Activated T-cell treated with anti-CD3 and anti-CD28 coated beads for 1 hour (primary cell): Measurements from ENCODE around the gene C1QTNF9.
"Not testable (repeated sequence)": the region's sequence is repeated elsewhere in the genome, so short reads cannot be mapped to it uniquely, and the experiment has no call there.

Source experiments
- DNase-seq: peaks from one replicate; pipeline ENCODE4 v3.0.0-alpha.2; 2020; ENCODE audit warnings: low read depth

The C1QTNF9 gene

GRCh38 chr13:24282256-24282655, 27.1 kb upstream of the C1QTNF9 start:
- no peak for DNase-seq

GRCh38 chr13:24284889-24285565, 24.4 kb upstream of the C1QTNF9 start:
- no peak for DNase-seq

DNA sequence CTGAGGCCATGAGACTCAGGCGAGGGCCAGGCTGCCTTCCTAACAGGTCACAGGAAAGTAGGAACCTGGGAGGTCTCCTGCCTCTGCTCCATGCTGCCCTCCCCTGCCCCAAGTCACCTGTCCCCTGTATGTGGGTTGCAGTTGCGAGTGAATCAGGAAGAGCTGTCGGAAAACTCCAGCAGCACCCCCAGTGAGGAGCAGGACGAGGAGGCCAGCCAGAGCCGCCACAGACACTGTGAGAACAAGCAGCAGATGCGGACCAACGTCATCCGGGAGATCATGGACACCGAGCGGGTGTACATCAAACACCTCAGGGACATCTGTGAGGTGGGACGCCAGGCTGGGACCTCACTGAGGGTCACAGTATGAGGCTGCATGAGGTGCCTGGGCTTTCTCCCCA, 22.8 kb upstream of the C1QTNF9 start:
- DNase-seq = no peak

- DNase-seq = no peak
Observed at GRCh38 chr13:24287748-24288287, 21.6 kb upstream of the C1QTNF9 start.

- no peak for DNase-seq
Observed at GRCh38 chr13:24288870-24289269, 20.5 kb upstream of the C1QTNF9 start.

DNA sequence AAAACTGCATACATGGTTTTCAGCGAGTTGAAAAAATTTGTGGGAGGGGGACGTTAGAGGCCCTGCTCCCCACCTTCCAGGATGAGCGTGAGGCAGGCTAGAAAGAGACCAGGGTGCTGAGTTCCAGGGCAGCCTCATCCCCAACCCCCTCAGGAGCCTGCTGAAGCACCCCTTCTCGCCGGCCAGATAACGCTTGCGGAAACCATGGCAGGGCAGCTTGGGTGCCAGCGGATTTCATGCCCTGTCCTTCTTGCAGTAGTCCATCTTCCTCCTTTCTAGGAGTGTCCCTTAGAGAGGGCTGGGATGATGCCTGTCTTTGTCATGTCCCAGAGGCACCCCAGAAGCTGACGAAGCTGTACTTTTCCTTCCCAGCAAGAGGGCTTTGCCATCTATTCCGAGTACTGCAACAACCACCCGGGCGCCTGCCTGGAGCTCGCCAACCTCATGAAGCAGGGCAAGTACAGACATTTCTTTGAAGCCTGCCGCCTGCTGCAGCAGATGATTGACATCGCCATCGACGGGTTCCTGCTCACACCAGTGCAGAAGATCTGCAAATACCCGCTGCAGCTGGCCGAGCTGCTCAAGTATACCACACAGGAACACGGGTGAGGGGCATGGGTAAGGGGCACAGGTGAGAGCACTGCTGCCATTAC, 19.0 kb upstream of the C1QTNF9 start:
- no peak for DNase-seq

DNA sequence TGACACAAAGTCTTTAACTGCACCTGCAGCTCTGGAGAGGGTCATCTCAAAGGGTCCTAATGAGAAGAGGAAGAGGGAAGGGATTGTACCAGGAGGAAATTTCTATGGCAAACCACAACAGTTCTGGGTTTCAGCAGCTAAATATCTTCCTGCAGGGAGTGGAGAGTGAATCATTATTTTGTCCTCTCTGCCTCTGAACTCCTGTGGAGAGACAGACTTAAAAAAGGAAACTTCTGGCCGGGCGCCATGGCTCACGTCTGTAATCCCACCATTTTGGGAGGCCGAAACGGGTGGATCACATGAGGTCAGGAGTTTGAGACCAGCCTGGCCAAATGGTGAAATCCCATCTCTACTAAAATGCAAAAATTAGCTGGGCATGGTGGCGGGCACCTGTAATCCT, 16.9 kb upstream of the C1QTNF9 start:
- no peak for DNase-seq

DNA sequence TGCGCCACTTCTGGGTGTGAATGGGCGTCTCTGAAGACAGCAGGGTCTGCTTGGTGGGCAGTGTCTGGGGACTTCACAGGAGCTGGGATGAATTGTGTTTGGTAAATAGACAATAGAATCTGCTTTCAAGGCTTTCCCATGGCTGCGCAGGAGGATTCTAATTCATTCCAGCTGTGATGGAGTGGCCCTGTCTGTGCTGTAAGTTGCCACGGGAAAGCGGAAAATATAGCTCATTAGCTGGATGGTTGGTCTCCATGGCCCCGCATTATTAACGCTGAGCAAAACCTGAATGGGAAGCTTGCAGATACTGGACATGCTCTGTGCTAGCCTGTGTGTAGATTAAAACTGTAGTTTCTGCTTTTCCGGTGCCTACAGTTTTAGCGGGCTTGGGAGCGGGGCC, 15.6 kb upstream of the C1QTNF9 start:
- no peak for DNase-seq

DNA sequence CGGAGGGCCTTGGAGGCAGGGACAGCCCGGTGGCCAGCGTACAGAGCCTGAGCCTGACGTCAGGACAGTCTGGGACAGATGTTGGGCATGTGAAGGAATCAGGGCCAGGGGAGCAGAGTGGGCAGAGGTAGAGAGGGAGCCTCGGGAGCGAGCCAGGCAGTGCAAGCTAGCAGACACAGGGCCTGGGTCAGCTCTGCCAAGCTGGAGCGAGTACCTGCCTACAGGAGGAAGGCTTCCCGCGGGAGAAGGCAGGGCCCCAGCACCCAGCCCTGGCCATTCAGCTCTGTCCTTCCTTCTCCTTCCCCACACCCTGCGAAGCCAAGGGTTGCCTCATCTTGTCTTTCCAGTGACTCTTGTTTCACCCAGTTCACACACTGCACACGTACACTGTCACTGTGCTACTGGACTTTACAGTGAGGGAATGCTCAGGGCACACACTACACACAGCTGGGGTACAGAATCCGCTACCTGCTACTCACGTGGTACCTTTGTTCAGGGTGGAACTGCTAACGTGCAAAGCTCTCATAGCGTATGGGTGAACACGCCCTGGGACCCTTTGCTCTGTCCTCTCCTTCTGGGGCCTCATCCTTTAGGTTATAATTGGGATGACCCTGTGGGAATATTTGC, 9.8 kb upstream of the C1QTNF9 start:
- DNase-seq = no peak

DNA sequence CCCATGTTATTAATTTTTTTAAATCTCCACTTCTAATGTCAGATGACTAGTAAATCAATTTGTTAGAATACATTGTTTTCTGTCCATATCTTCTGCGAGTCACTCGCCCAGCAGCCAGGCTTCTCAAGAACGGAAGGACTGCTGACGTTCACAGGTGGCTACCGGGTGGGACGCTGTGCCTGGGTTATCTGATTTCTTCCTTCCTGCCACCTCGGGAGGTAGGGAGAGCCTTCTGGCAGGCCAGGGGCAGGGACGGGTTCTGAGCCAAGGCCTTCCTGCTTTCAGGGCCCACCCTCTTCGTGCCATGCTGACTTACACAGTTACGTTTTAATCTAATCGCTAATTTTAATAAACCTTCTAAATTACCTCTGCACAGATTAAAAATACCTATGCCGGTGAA, 7.9 kb upstream of the C1QTNF9 start:
- DNase-seq = no peak

- DNase-seq = no peak
Observed at GRCh38 chr13:24301911-24302310, 7.5 kb upstream of the C1QTNF9 start.

DNA sequence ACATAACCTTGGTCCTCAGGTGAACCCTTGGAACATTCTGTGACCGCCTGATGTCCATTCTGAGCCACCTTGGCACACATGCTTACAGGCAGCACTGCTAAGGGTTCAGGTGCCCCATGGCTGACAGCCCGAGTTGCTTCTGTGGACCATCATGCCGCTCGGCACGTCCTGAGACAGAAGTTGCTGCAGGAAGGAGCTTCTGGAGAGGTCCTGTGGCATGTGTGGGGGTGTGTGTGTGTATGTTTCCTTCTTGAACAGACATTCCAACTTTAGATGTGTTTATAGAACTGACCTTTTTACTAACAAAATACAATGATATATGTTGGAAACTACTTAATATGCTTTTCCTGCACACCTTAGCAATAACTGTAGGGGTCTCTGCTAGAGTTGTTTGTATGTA, 4.8 kb upstream of the C1QTNF9 start:
- no peak for DNase-seq

DNA sequence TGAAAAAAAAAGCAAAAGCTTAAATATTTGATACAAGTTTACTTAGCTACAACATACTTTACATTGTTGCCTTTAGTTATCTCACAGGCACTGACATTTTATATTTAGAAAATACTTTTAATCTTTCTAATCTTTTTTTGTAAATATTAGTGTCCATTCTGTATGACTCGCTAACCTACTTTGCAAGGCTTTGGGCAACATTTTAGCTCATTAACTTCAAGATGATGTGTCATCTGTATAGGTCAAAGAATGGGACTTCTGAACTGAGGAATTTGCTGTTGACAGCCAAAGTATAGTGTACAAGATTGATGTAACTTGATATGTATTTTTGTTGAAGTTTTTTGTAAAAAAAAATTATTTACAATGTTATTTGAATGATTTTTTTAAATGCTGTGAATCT, 2.7 kb upstream of the C1QTNF9 start:
- DNase-seq = no peak

- DNase-seq = no peak
Observed at GRCh38 chr13:24307211-24308067, 1.9 kb upstream of the C1QTNF9 start.

- no peak for DNase-seq
Observed at GRCh38 chr13:24308068-24308445, 1.3 kb upstream of the C1QTNF9 start.

GRCh38 chr13:24308488-24309020, 826 bp upstream of the C1QTNF9 start:
- DNase-seq = no peak

DNA sequence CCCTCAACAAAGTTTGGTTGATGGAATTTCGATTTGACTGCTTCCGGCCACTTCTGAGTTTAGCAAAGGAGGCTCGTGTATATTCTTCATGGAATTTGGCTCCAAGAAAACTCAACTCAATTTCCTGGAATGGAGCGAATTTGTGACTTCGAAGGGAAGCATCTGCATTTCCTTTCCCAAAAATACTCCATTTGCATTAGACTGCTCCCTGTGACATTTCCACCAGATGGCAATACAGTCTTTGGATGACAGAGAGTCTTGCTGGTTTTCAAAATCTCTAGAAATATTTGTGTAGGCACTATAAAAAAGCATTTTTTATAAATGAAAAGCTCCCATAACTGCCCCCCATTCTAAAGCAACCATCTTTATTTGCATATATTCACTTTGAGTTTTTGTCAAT, 4.1 kb downstream of the C1QTNF9 start:
- no peak for DNase-seq

GRCh38 chr13:24317835-24318234, 8.5 kb downstream of the C1QTNF9 start:
- not testable (repeated sequence) for DNase-seq

DNA sequence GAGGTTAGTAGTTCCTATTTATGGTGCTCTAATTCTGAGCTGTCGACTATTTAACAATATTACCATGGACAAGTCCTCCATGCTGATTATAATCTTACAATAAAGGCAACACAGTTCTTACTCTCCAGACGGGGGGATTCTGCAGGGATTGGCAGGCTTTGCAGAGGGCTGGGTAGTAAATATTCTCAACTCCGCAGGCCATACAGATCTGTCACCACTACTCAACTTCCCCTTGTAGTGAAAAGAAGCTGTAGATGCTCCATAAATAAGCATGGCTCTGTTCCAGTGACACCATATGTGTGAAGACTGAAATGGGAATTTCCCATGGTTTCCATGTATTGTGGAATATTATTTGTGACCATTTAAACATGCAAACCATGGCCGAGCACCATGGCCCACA, 9.5 kb downstream of the C1QTNF9 start:
- not testable (repeated sequence) for DNase-seq

DNA sequence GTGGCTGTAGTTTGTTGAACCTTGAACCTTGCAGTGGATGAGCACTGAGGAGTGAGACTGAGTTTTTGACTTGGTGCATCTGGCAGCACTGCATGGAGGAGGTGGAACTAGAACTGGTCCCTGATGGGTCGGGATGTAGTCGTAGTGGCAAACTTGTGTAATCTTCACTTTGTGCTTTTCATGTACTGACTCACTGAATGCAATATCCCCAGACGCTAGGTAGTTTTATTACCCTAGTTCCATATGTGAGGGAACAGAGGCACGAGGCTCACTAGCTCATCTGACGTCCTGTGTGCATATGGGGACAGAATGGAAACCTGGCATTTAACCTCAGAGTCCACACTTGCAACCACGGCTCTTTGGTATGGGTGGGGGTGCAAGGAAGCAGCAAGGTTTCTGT, 10.3 kb downstream of the C1QTNF9 start:
- DNase-seq = not testable (repeated sequence)

DNA sequence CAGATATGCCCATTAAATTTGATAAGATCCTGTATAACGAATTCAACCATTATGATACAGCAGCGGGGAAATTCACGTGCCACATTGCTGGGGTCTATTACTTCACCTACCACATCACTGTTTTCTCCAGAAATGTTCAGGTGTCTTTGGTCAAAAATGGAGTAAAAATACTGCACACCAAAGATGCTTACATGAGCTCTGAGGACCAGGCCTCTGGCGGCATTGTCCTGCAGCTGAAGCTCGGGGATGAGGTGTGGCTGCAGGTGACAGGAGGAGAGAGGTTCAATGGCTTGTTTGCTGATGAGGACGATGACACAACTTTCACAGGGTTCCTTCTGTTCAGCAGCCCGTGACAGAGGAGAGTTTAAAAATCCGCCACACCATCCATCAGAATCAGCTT, 12.0 kb downstream of the C1QTNF9 start:
- DNase-seq = not testable (repeated sequence)

- not testable (repeated sequence) for DNase-seq
Observed at GRCh38 chr13:24322470-24322869, 13.1 kb downstream of the C1QTNF9 start.
